ENCODE results near the gene CIDEB.

The CIDEB gene

GRCh38 chr14:24312736-24313507 is 5.1 kb upstream of the CIDEB start:
- no peak for DNase-seq (ENCODE audit: low spot score)

DNA sequence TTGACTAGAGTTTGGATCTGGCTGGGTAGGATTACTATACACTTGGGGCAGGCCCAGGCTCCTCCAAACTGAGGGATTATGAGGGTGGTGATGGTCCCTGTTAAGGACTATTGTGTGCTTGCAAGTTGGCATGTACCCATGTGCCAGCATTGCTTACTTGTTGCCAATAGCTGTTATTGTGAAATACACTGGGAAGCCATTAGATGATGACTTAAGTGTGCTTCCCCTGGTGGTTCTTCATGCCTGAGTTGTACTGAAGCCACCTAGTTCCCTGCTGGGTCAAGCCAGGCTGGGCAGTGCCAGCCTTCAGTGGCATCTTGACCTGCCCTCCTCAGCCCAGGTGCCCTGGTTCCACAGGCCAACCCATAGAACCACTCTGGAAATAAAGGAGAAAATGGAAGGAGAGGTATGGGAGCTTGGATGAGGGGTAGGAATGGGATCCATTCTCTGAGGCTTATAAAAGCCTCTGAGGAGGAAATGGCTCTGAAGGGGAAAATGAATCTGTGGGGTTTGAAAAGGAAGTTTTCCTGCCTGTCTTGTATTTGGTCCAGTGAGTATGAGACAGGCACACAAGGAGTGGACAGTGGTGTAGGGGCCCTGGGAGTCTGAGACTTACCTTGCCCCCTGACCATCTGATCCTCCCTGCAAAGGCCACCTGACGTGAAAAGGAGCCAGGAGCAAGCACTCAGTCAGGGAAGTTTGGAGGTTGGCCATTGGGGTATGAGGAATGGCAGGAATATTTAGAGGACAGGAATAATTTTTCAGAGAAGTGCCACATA is 4.2 kb upstream of the CIDEB start:
- no peak for DNase-seq (ENCODE audit: low spot score)

- DNase-seq (ENCODE audit: low spot score) = no peak
Measured at GRCh38 chr14:24310646-24311604, 3.1 kb upstream of the CIDEB start, which contains the start of gene LTB4R. TSS of gene LTB4R (plus strand) at chr14:24311502. CDS start at chr14:24315652, 4,150 bp downstream.

DNA sequence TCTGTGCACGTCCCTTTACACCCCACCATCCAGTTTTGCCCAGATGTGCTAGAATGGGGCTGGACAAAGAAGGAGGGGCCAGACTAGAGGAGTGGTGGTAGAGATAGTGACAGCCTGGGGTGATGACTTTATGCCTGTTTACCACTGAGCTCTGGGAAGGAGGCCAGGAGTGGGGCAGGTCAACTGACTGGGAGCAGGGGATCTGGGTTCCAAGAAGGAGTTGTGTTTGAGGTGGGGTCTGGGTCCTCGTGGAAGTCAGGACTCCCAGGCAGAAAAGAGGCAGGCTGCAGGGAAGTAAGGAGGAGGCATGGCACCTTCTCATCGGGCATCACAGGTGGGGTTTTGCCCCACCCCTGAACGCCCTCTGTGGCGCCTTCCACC is 2.5 kb upstream of the CIDEB start:
- no peak for DNase-seq (ENCODE audit: low spot score)

DNA sequence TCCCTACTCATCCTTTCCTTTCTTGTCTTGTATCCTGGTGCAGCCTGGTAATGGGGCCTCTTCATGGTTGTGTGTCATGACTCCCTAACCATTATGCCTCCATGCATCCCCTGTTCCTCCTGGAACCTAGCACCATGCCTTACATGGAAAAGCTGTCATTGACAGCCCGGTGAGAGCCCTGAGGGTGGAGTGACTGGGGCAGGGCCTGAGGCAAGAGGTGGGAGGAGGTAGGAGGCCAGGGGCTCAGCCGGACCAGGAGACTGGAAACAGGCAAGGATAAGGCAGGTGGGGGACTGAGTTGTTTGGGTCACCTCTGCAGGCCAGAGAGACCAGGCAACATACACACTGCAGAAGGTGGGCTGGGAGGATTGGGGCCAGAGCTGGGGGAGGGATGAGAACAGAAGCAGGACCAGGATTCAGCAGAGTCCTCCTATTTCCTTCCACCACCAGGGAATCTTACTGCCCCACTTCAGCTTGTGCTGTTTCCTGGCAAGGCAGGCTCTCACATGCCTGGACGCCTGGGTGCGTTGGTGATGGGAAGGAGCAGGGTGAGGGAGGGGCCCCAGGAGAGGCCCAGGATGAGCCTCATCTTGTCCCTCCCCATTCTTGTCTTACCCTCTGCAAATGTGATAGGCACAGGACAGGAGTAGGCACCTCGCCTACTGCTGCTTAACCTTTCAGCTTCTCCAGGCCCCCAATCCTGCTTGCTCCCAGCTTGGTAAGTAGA is 1.9 kb upstream of the CIDEB start, which contains the start of gene LTB4R2:
Gene LTB4R2 (plus strand): TSS at position 603 of the 727 bp plus-strand sequence. CDS start 525 bp downstream, outside the sequence.
- no peak for DNase-seq (ENCODE audit: low spot score)

DNA sequence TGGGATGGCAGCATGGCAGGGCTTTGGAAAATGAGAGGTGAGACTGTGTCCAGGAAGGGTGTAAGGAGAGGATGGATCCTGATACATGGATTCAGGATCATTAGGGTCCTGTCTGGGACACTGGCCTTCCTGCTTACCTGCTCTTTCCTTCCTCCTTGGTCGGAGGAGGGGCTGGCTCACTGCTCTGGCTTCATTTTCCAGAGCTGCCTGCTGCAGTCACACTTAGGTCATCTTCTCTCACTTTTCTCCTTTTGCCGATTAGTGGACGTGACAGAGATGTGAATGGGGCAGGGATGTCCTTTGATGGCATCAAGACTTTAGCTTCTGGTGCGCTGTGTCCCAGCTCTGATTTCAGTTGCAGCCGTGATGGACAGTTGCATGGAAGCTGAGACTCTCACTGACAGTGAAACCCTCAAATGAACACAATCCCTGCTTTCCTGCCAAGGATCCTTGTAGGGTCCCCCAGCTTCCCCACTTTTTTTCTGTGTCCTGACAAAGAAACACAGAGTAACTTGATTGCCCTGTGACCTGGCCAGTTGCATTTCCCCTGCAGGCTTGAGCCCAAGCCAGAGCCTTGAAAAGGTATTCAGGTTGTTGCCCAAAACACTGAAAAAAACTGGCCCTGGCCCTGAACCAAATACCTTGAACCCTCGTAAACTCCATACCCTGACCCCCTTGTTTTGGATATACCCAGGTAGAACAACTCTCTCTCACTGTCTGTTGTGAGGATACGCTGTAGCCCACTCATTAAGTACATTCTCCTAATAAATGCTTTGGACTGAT is 756 bp upstream of the CIDEB start:
- DNase-seq (ENCODE audit: low spot score) = no peak

- no peak for DNase-seq (ENCODE audit: low spot score)
Measured at GRCh38 chr14:24307156-24307574, 612 bp downstream of the CIDEB start.

GRCh38 chr14:24304019-24304387 is 3.8 kb downstream of the CIDEB start:
- no peak for DNase-seq (ENCODE audit: low spot score)

DNA sequence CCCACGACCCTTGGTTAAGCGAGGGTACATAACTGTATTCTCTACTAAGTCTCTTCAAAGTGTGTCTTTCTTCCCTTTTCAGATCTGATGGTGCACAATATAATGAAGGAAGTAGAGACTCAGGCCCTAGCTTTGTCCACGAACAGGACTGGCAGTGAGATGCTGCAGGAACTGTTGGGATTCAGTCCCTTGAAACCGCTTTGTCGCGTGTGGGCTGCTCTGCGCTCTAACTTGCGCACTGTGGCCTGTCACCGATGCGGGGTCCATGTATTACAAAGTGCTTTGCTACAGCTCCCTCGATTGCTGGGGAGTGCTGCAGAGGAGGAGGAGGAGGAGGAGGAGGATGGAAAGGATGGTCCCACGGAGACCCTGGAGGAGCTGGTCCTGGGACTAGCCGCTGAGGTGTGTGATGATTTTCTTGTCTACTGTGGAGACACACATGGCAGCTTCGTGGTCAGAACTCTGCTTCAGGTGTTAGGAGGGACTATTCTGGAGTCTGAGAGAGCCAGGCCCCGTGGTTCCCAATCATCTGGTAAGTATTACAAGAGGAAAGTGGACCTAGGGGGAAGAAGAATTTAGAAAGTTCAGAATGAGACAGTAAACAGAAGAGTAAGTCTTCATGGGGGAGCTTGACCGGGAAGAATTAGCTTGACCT is 7.3 kb downstream of the CIDEB start:
- DNase-seq (ENCODE audit: low spot score) = no peak

DNA sequence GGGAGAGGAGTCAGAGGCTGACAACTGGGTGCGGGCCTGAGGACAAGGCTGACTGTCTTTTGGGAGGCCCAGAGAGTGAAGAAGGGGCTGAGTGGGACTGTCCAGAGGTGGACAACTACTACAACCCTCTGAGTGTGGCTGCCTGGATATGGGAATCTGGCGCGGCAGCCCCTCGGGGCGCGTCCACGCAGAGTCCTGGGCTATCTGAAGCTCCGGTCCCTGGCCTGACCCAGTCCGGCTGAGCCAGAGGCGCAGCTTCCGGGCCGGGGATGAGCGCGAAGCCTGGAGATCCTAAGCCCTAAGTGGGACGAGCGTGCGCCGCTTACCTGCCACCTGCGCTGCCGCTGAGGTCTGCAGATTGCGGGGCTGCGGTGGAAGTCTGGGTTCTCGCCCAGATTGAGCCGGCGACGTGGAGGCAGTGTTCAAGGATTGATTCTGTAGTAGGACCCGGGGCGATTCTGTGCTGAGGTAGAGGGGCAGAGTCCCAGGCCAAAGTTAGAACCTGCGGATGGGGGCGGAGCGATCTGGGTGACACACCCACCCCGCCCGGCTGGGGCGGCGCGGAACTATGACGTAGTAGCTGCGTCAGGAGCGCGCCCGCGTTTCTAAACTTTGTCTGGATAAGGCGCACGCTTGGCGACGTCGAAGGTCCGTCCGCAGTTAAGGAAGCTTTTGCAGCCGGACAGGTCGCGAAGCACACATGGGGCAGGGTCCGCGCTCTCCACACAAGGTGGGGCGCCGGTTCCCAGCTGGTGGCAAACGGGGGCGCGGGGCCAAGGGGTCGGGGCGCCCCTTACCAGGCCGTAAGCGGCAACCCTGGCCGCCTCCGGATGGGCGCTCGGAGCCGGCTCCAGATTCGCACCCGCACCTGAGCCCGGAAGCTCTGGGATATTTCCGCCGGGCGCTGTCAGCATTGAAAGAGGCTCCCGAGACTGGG is 8.3 kb downstream of the CIDEB start, which contains the start of the genes DHRS1 and NOP9:
Gene DHRS1 (minus strand): TSS at position 526 of the 937 bp plus-strand sequence. CDS start 674 bp downstream, outside the sequence.
Gene NOP9 (plus strand): TSS at position 596 of the 937 bp plus-strand sequence. CDS start 105 bp downstream, at position 701.
- peak; percentile 87 for DNase-seq (ENCODE audit: low spot score)

DNA sequence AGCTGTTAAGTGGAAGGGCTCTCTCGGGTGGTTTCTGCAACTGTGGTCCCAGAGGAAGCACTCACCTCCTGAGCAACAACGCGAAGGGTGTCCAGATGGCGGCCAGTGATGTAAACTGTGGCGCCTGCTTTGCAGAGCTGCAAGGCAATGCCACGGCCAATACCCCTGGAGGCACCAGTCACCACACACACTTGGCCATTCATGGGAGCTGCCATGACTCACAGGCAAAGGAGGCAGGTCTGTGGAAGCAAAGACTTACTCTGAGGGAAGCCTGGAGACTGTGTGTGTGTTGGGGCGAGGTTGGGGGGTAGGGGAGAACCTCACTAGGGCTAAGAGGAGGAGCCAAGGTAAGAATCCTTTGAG is 8.9 kb downstream of the CIDEB start:
- DNase-seq (ENCODE audit: low spot score) = no peak

DNA sequence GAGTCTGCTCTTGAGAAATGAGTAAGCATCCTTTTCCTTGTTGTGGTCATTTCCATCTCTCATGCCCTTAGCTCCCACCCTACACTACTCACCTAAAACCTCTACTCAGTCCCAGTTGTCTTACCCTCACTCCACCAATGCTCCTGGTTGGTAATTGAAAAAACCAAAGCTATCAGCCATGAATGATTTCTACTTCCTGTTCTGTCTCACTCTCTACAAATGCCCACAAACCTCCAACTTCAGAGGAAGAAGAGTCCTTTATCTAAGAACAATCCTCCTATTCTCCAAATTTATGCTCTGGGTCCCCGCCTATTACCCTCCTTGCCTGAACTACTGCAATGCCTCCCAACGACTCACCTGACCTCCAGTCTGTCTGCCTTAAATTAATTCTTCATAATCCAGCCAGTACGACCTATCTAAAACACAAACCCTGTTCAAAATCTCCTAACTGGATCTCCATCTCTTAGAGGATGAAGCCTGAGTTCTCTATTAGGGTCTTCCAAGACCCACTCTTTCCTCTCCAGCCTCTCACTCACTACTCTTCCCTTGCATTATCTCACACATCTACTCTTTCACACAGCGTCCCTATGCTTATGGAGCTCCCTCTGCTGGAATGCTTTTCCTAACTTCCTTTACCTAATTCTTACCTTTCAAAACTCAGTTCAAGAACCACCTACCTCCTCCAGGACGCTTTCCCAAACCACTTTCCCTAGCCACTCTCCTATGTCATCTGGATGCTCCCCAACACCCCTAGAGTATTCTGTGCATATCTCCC is 10.4 kb downstream of the CIDEB start:
- DNase-seq (ENCODE audit: low spot score) = peak; percentile 68

DNA sequence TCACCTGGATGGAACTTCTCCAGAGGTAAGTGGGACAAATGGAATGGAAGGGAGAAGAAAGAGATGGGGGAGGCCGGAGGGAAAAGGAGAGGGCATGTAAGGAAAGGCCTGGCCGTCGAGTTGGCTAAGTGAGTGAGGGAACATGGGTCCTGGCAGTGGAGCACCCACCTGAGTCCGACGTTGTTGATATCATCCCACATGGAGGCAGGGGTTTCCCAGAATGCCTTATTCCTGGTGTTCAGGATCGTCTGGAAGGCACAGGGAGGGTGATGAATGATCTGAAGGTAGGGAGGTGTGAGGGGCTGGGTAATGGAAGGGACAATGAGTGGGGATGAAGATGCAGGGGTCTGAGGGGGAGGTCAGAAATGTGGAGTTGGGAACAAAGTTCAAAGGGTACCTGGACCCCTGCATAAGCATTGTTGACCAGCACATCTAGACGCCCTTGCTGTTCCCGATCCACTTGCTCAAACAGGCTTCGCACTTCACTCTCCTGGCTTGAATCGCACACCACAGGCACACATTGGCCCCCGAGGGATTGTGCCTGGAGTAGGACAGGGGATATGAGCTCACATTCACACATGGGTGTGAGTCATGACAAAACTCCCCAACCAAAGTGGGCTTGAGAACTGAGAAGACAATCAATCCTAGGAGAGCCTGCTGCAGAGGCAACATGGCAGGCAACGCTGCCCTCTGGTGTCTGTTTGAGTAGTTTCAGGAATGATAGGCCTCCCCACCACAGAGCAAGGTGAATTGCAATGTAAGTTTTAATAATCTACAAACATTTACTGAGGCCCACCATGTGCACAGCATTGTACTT is 11.2 kb downstream of the CIDEB start:
- DNase-seq (ENCODE audit: low spot score) = peak; percentile 77

- DNase-seq (ENCODE audit: low spot score) = no peak
Measured at GRCh38 chr14:24293525-24293924, 14.3 kb downstream of the CIDEB start.

GRCh38 chr14:24292118-24292807 is 15.5 kb downstream of the CIDEB start:
- no peak for DNase-seq (ENCODE audit: low spot score)

DNA sequence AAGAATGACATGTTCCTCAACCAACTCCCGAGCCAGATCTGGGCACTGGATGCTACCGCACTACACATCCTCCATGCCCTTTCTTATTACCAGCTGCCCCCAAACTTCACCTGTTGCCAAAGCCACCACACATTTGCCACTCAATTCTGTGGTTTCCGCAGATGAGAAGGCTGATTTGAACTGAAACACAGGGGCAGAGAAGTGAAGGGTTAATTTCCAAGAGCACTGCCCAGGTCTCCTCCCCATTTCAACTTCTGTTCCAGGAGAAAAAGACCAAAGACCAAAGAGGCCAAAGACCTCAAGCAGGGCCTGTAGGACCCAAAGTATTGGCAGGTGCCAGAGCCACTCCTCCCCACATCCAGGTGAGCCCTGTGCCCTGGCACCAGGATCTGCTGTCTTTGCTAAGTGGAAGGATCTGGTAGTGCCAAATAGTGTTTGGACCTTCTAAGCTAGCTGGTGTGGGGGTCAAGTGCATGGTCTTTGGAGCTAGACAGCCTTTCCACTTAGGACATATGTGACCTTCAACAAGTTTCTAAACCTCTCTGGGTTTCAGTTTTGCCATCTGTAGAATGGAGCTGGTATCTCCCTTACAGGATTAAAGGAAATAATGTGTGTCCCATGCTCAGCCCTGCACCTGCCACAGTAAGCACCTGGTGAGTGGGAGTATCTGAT is 16.2 kb downstream of the CIDEB start:
- DNase-seq (ENCODE audit: low spot score) = no peak
